K562 (cell line): ENCODE data around the gene ZFYVE26.

ENCODE experiments used
- CCAR2 ChIP-seq: fragments of 200-400 bp; formaldehyde crosslinking; IDR thresholded peaks from 2 replicates; pipeline ENCODE4 v1.6.1; 2017; ENCODE audit warnings: mild to moderate bottlenecking, low read depth, low read length
- ELF4 ChIP-seq: fragments of 450-650 bp; formaldehyde crosslinking; IDR thresholded peaks from 2 replicates; pipeline ENCODE4 v1.4.0; 2022; ENCODE audit warnings: missing genetic modification characterization
- EZH2 ChIP-seq: IDR thresholded peaks from 2 replicates; pipeline ENCODE4 v1.6.1; 2012; ENCODE audit warnings: low read depth, mild to moderate bottlenecking, inconsistent platforms, low read length, borderline replicate concordance
- GABPB1 ChIP-seq: sonication (generic); formaldehyde crosslinking; IDR thresholded peaks from 2 replicates; pipeline ENCODE4 v1.8.0; 2022; ENCODE audit warnings: mild to moderate bottlenecking, missing genetic modification reagents
- RCOR1 ChIP-seq, 2 experiments: IDR thresholded peaks; 2 replicates each; pipeline ENCODE4 v1.6.1; 2012; ENCODE audit warnings: low read depth in 2 of 2, low read length in 2 of 2, borderline replicate concordance in 1 of 2, improper control_type of control experiment in 1 of 2
- SAP30 ChIP-seq: fragments of 200-600 bp; sonication (generic); IDR thresholded peaks from 2 replicates; pipeline ENCODE4 v1.6.1; 2012; ENCODE audit warnings: borderline replicate concordance, low read depth, mild to moderate bottlenecking, moderate library complexity, low read length, control low read depth, inconsistent platforms; ENCODE audit not compliant: insufficient read depth, poor library complexity, severe bottlenecking
- TCF3 ChIP-seq: sonication (generic); formaldehyde crosslinking; IDR thresholded peaks from 2 replicates; pipeline ENCODE4 v1.4.0; 2020; ENCODE audit warnings: mild to moderate bottlenecking, missing genetic modification reagents
- ZC3H11A ChIP-seq: IDR thresholded peaks from 2 replicates; pipeline ENCODE4 v1.6.1; 2012; ENCODE audit warnings: low read depth, low read length, improper control_type of control experiment
- TF ChIP-seq, protein P1 (sequence below): sonication (generic); formaldehyde crosslinking; IDR thresholded peaks from 2 replicates; pipeline ENCODE4 v1.9.0; 2022; ENCODE audit warnings: mild to moderate bottlenecking, missing genetic modification reagents
- TF ChIP-seq, protein P2 (sequence below), 2 experiments: fragments of 450-650 bp; IDR thresholded peaks; 2 replicates each; pipeline ENCODE4 v1.6.1; 2016; ENCODE audit warnings: mild to moderate bottlenecking in 2 of 2, borderline replicate concordance in 1 of 2, low read depth in 1 of 2, moderate library complexity in 1 of 2
- TF ChIP-seq, protein P3 (sequence below), 3 experiments: IDR thresholded peaks in 2 of 3; conservative IDR thresholded peaks in 1 of 3; 2 replicates each; pipeline ENCODE4 v1.5.1; 2011 to 2012; ENCODE audit warnings: low read length in 3 of 3, mild to moderate bottlenecking in 3 of 3, control low read depth in 2 of 3, improper control_type of control experiment in 1 of 3, inconsistent platforms in 1 of 3, low read depth in 1 of 3, mixed read lengths in 1 of 3, moderate library complexity in 1 of 3; ENCODE audit not compliant: insufficient read depth in 2 of 3

DNA sequence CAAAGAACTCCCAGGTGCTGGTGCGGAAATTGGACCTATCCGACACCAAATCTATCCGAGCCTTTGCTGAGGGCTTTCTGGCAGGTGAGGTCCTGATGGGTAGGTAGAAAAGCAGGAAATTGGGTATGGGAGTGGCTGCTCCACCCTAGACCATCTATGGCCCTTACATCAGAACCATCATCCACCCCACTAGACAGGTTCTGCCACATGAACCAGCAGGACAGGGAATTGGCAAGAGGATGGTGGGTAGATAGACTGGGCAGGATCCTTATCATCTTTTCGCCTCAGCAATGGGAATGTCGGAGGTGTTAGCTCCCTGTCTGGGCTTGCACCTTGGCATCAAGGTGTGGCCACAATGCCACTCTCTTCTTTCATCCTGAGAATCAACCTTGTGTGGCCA is 91.2 kb downstream of the ZFYVE26 start:
- TF ChIP-seq, protein P1, sequence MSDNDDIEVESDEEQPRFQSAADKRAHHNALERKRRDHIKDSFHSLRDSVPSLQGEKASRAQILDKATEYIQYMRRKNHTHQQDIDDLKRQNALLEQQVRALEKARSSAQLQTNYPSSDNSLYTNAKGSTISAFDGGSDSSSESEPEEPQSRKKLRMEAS (CRISPR knock-in tag) = no peak
- TF ChIP-seq ZC3H11A = no peak
- TF ChIP-seq SAP30 = no peak
- no peak for TF ChIP-seq ELF4 (CRISPR knock-in tag)
- TF ChIP-seq TCF3 (CRISPR knock-in tag) = no peak
- no peak for TF ChIP-seq CCAR2
- TF ChIP-seq RCOR1 (IDR thresholded peaks at IDR 0.05; ENCODE audit: borderline replicate concordance in 1 of 2, low read depth in 2 of 2, low read length in 2 of 2) = no peak
- no peak for TF ChIP-seq EZH2
- TF ChIP-seq, protein P2, sequence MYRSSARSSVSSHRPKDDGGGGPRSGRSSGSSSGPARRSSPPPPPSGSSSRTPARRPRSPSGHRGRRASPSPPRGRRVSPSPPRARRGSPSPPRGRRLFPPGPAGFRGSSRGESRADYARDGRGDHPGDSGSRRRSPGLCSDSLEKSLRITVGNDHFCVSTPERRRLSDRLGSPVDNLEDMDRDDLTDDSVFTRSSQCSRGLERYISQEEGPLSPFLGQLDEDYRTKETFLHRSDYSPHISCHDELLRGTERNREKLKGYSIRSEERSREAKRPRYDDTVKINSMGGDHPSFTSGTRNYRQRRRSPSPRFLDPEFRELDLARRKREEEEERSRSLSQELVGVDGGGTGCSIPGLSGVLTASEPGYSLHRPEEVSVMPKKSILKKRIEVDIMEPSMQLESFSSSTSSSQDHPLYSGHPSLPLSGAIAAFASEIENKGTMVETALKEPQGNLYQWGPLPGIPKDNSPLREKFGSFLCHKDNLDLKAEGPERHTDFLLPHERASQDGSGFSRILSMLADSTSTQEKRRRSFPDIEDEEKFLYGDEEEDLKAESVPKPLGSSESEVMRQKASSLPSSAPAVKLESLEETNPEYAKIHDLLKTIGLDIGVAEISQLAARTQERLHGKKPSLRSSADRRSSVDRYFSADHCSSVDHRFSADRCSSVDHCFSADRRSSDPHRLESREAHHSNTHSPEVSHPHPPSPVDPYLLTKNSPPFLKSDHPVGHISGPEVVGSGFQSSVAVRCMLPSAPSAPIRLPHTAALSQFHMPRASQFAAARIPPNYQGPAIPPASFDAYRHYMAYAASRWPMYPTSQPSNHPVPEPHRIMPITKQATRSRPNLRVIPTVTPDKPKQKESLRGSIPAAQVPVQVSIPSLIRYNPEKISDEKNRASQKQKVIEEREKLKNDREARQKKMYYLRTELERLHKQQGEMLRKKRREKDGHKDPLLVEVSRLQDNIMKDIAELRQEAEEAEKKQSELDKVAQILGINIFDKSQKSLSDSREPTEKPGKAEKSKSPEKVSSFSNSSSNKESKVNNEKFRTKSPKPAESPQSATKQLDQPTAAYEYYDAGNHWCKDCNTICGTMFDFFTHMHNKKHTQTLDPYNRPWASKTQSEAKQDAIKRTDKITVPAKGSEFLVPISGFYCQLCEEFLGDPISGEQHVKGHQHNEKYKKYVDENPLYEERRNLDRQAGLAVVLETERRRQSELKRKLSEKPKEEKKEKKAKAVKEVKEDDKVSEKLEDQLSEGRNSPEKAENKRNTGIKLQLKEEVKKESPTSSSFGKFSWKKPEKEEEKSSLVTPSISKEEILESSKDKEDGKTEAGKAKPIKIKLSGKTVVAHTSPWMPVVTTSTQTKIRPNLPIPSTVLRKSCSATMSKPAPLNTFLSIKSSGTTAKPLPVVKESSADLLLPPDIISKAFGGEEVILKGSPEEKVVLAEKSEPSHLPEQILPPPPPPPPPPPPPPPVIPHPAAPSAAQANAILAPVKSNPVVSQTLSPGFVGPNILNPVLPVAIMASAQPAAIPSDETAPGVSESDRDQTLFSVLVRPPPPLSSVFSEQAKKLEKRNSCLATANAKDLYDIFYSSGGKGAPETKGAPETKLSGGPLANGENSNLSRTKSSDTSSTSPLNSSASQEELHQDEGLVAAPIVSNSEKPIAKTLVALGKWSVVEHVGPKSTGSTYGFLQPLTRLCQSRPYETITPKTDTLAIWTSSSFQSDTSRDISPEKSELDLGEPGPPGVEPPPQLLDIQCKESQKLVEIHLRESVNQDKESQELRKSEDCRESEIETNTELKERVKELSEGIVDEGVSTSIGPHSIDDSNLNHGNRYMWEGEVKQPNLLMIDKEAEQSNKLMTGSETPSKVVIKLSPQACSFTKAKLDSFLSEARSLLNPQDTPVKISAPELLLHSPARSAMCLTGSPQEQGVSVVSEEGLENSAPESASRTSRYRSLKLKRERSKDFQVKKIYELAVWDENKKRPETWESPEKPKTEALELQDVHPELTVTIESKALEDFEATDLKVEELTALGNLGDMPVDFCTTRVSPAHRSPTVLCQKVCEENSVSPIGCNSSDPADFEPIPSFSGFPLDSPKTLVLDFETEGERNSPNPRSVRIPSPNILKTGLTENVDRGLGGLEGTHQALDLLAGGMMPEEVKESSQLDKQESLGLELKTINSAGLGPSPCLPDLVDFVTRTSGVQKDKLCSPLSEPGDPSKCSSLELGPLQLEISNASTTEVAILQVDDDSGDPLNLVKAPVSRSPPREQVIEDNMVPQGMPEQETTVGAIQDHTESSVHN (IDR thresholded peaks at IDR 0.05; ENCODE audit: borderline replicate concordance in 1 of 2, low read depth in 1 of 2) = no peak
- no peak for TF ChIP-seq GABPB1 (CRISPR knock-in tag)
- TF ChIP-seq, protein P3, sequence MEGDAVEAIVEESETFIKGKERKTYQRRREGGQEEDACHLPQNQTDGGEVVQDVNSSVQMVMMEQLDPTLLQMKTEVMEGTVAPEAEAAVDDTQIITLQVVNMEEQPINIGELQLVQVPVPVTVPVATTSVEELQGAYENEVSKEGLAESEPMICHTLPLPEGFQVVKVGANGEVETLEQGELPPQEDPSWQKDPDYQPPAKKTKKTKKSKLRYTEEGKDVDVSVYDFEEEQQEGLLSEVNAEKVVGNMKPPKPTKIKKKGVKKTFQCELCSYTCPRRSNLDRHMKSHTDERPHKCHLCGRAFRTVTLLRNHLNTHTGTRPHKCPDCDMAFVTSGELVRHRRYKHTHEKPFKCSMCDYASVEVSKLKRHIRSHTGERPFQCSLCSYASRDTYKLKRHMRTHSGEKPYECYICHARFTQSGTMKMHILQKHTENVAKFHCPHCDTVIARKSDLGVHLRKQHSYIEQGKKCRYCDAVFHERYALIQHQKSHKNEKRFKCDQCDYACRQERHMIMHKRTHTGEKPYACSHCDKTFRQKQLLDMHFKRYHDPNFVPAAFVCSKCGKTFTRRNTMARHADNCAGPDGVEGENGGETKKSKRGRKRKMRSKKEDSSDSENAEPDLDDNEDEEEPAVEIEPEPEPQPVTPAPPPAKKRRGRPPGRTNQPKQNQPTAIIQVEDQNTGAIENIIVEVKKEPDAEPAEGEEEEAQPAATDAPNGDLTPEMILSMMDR (IDR thresholded peaks at IDR 0.05 in 2 of 3, conservative IDR thresholded peaks at IDR 0.05 in 1 of 3; ENCODE audit: insufficient read depth in 2 of 3, low read depth in 1 of 3, low read length in 3 of 3) = no peak
